GM18907 (cell line): ENCODE data around the gene CALCA.

Experiments
- ATAC-seq: cut with Tn5 transposase; IDR thresholded peaks from one replicate; pipeline ENCODE4 v1.9.1; 2021; ENCODE audit warnings: mild to moderate bottlenecking, moderate library complexity; ENCODE audit not compliant: unreplicated experiment

The CALCA gene

GRCh38 chr11:14949437-14950147, 22.6 kb downstream of the CALCA start:
- no peak for ATAC-seq

- no peak for ATAC-seq
Observed at GRCh38 chr11:14942745-14943144, 29.4 kb downstream of the CALCA start.

GRCh38 chr11:14938936-14939335, 33.2 kb downstream of the CALCA start:
- no peak for ATAC-seq

- ATAC-seq, result no peak
Observed at GRCh38 chr11:14934641-14935351, 37.4 kb downstream of the CALCA start.

GRCh38 chr11:14932447-14932846, 39.7 kb downstream of the CALCA start:
- ATAC-seq, result no peak

- no peak for ATAC-seq
Observed at GRCh38 chr11:14930369-14930768, 41.8 kb downstream of the CALCA start.

DNA sequence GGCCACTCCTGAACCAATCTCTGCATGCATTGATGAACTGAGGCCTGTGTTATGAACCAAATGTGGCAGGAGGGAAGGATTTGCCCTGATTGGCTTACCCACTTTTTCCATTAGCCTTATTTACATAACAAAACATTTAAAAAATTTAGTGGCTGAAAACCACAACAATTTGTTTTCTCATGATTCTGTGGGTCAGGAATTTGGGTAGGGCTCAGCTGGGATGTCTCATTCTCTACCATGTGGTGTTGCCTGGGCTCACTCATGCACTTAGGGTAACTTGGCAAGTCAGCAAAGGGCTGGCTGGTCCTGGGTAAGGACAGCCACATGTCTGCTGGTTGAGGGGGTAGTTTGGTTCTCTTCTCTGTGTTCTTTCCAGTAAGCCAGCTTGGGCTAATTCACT, 45.0 kb downstream of the CALCA start:
- ATAC-seq, result no peak

- ATAC-seq, result no peak
Observed at GRCh38 chr11:14924318-14924717, 47.8 kb downstream of the CALCA start.
